Thoracic aorta (tissue), 2 donors: ENCODE measurements around the gene CKB. TPM values are rescaled to one million over a fixed set of nuclear protein-coding genes. Genes with fewer than 3 reads are reported as not detected.

ENCODE experiments used
- ATAC-seq: fragments of 150-250 bp; one replicate; pipeline ENCODE4 v1.8.0; 2017; ENCODE audit warnings: low read depth; ENCODE audit not compliant: insufficient number of reproducible peaks, low FRiP score
- DNase-seq: peaks from one replicate; pipeline ENCODE4 v3.0.0-alpha.2; 2020; ENCODE audit warnings: low spot score
- H3K27ac ChIP-seq, 2 donors: fragments of 200-600 bp; sonication (generic); 1 replicate in 1 of 2; 2 replicates in 1 of 2; pipeline ENCODE4 v1.5.1; 2016; ENCODE audit warnings: mild to moderate bottlenecking in 2 of 2, moderate library complexity in 2 of 2
- H3K27me3 ChIP-seq: fragments of 200-600 bp; sonication (generic); replicated peaks from 2 replicates; pipeline ENCODE4 v1.6.0; 2016; ENCODE audit warnings: mild to moderate bottlenecking; ENCODE audit not compliant: insufficient read depth
- H3K36me3 ChIP-seq: fragments of 200-600 bp; sonication (generic); one replicate; pipeline ENCODE4 v1.5.1; 2016
- H3K4me1 ChIP-seq, 2 donors: fragments of 200-600 bp; sonication (generic); 1 replicate in 1 of 2; 2 replicates in 1 of 2; pipeline versions ENCODE4 v1.5.1 to v1.6.0; 2016; ENCODE audit warnings: low read depth in 2 of 2, mild to moderate bottlenecking in 1 of 2; ENCODE audit not compliant: control insufficient read depth in 1 of 2
- H3K4me3 ChIP-seq: fragments of 200-600 bp; sonication (generic); 2 replicates; pipeline ENCODE4 v1.5.1; 2016; ENCODE audit warnings: mild to moderate bottlenecking
- H3K9me3 ChIP-seq: fragments of 200-600 bp; sonication (generic); 2 replicates; pipeline ENCODE4 v1.5.1; 2016
- CTCF ChIP-seq: fragments of 200-600 bp; sonication (generic); IDR thresholded peaks from one replicate; pipeline ENCODE4 v1.5.1; 2019; ENCODE audit warnings: antibody characterized with exemption
- total RNA-seq, 2 donors: library from RNA; depleted of rRNA; stranded (reverse); fragments of >200 nt; gene quantifications; one replicate each; pipeline versions ENCODE4 v1.1.0 to v1.2.3, GENCODE V29; 2016

Gene CKB
- total RNA-seq, 2 donors from 2014 or later = 109 to 159 TPM

- H3K27me3 ChIP-seq = no peaks in the 10 kb centered on the region
- no peaks in the 10 kb centered on the region for H3K36me3 ChIP-seq
- DNase-seq = no peak
- H3K9me3 ChIP-seq = no peaks in the 10 kb centered on the region
- ATAC-seq = no peak
- TF ChIP-seq CTCF = no peak
- peaks cover 51 to 63% of the 10 kb centered on the region in 2 donors for H3K4me1 ChIP-seq
- H3K4me3 ChIP-seq = no peak overlapping the region
- no peak overlapping the region for H3K27ac ChIP-seq
Measured at GRCh38 chr14:103545915-103546651, 23.5 kb upstream of the CKB start.

GRCh38 chr14:103545219-103545914 is 22.7 kb upstream of the CKB start:
- no peak for DNase-seq

GRCh38 chr14:103544388-103545218 is 22.0 kb upstream of the CKB start:
- no peak overlapping the region for H3K4me3 ChIP-seq

More at GRCh38 chr14:103545219-103545914, 22.7 kb upstream of the CKB start:
- Histone ChIP-seq H3K9me3 (no peaks in the 10 kb centered on the region), H3K4me3 (no peak overlapping the region), H3K4me1 (peaks cover 49 to 63% of the 10 kb centered on the region in 2 donors), H3K36me3 (no peaks in the 10 kb centered on the region), H3K27ac (no peak overlapping the region), H3K27me3 (no peaks in the 10 kb centered on the region)
- TF ChIP-seq CTCF = no peak
- ATAC-seq = no peak

GRCh38 chr14:103543721-103544387 is 21.2 kb upstream of the CKB start:
- H3K9me3 ChIP-seq = no peaks in the 10 kb centered on the region
- no peaks in the 10 kb centered on the region for H3K36me3 ChIP-seq
- no peak for ATAC-seq
- H3K27ac ChIP-seq = peak overlapping the region in 1 of 2 donors; percentile 94
- peaks cover 50 to 66% of the 10 kb centered on the region in 2 donors for H3K4me1 ChIP-seq
- no peak overlapping the region for H3K4me3 ChIP-seq
- no peak for DNase-seq
- no peaks in the 10 kb centered on the region for H3K27me3 ChIP-seq
- TF ChIP-seq CTCF = no peak

More at GRCh38 chr14:103544388-103545218, 22.0 kb upstream of the CKB start:
- no peaks in the 10 kb centered on the region for H3K27me3 ChIP-seq
- no peaks in the 10 kb centered on the region for H3K36me3 ChIP-seq
- H3K4me1 ChIP-seq = peaks cover 46 to 60% of the 10 kb centered on the region in 2 donors
- H3K9me3 ChIP-seq = no peaks in the 10 kb centered on the region
- ATAC-seq (no peak), DNase-seq (no peak)
- no peak overlapping the region for H3K27ac ChIP-seq
- no peak for TF ChIP-seq CTCF
